ENCODE data around the gene MPP3.
"Not testable (repeated sequence)": the region's sequence is repeated elsewhere in the genome, so short reads cannot be mapped to it uniquely, and the experiment has no call there.

The MPP3 gene

GRCh38 chr17:43808076-43808475, 24.9 kb downstream of the MPP3 start:
- Mint-ChIP-seq H3K27ac (no peak overlapping the region), H3K27me3 (peaks cover 30% of the 10 kb centered on the region), H3K4me1 (no peaks in the 10 kb centered on the region), H3K4me3 (no peak overlapping the region), H3K9me3 (no peaks in the 10 kb centered on the region)
- no peak for ATAC-seq
- DNase-seq, result no peak

DNA sequence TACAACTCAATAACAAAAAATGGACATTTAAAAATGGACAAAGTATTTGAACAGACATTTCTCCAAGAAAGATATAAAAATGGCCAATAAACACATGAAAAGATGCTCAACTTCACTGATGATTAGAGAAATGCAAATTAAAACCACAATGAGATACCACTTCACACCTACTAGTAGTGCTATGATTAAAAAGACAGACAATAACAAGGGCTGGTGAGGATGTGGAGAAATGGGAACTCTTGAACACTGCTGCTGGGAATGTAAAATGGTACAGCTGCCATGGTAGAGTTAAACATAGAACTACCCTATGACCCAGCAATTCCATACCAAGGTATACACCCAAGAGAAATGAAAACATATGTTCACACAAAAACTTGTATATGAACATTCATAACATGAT, 27.8 kb downstream of the MPP3 start:
- no peaks in the 10 kb centered on the region for H3K4me1 Mint-ChIP-seq
- ATAC-seq, result no peak
- H3K27me3 Mint-ChIP-seq, result peaks cover 47% of the 10 kb centered on the region
- DNase-seq, result no peak
- no peaks in the 10 kb centered on the region for H3K9me3 Mint-ChIP-seq
- H3K27ac Mint-ChIP-seq, result no peak overlapping the region
- H3K4me3 Mint-ChIP-seq, result no peak overlapping the region

- Mint-ChIP-seq H3K4me1 (no peaks in the 10 kb centered on the region), H3K4me3 (no peak overlapping the region), H3K27ac (no peak overlapping the region), H3K27me3 (peaks cover 47% of the 10 kb centered on the region), H3K9me3 (no peaks in the 10 kb centered on the region)
- ATAC-seq (no peak), DNase-seq (no peak)
Observed at GRCh38 chr17:43803758-43804157, 29.2 kb downstream of the MPP3 start.

DNA sequence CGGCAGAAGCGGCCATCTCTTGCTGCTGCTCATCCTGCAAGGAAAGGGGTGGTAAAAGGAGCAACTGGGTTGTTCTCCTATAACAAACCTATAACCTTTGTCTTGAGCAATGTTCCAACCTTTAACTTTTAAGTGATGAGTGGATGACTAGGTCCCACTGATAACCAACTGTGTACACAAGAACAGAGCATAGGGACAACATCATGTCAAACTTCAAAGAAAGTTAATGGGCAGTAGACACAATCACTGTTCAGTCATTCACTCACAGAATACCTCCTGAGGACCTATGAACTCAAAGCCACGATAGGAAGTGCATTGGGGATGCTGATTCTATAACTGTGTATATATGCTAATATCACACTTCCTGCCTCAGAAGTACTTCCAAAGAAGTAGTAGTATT, 31.1 kb downstream of the MPP3 start:
- no peak overlapping the region for H3K27ac Mint-ChIP-seq
- DNase-seq, result no peak
- H3K9me3 Mint-ChIP-seq, result no peaks in the 10 kb centered on the region
- ATAC-seq, result no peak
- H3K27me3 Mint-ChIP-seq, result peaks cover 55% of the 10 kb centered on the region
- H3K4me3 Mint-ChIP-seq, result no peak overlapping the region
- H3K4me1 Mint-ChIP-seq, result no peaks in the 10 kb centered on the region

DNA sequence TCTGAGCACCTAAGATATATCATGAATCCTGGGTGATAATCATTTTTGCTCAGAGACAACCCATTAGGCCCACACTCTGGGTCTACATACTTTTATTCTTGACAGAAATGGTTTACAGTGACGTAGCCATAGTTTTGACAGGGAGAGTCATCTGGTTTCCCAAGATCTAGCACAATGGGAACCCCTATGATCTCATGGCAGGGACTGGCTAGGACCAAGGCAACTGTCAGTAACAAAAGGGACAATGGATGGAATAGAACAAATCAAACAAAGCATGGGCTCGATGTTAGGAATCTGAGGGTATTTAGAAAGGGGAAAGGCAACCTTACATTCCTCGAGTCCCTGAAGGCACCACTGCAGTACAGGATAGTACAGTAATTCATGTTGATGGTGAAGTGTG, 32.2 kb downstream of the MPP3 start:
- no peak for DNase-seq
- no peak overlapping the region for H3K27ac Mint-ChIP-seq
- no peaks in the 10 kb centered on the region for H3K9me3 Mint-ChIP-seq
- no peaks in the 10 kb centered on the region for H3K4me1 Mint-ChIP-seq
- no peak overlapping the region for H3K4me3 Mint-ChIP-seq
- H3K27me3 Mint-ChIP-seq, result peaks cover 67% of the 10 kb centered on the region
- ATAC-seq, result no peak

GRCh38 chr17:43799047-43799446, 33.9 kb downstream of the MPP3 start:
- no peak overlapping the region for H3K27ac Mint-ChIP-seq
- H3K9me3 Mint-ChIP-seq, result no peaks in the 10 kb centered on the region
- no peak for DNase-seq
- no peaks in the 10 kb centered on the region for H3K4me1 Mint-ChIP-seq
- H3K27me3 Mint-ChIP-seq, result peaks cover 69% of the 10 kb centered on the region
- no peak for ATAC-seq
- H3K4me3 Mint-ChIP-seq, result no peak overlapping the region

DNA sequence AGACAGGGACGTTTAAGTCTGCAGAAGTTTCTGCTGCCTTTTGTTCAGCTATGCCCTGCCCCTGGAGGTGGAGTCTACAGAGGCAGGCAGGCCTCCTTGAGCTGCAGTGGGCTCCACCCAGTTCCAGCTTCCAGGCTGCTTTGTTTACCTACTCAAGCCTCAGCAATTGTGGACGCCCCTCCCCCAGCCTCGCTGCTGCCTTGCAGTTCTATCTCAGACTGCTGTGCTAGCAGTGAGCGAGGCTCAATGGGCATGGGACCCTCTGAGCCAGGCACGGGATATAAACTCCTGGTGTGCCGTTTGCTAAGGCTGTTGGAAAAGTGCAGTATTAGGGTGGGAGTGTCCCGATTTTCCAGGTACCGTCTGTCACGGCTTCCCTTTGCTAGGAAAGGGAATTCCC, 34.9 kb downstream of the MPP3 start:
- H3K27me3 Mint-ChIP-seq, result peaks cover 71% of the 10 kb centered on the region
- not testable (repeated sequence) for H3K9me3 Mint-ChIP-seq, H3K4me3 Mint-ChIP-seq, DNase-seq, H3K27ac Mint-ChIP-seq, H3K4me1 Mint-ChIP-seq, ATAC-seq

- not testable (repeated sequence) for H3K9me3 Mint-ChIP-seq, ATAC-seq, H3K27ac Mint-ChIP-seq, DNase-seq, H3K4me1 Mint-ChIP-seq, H3K4me3 Mint-ChIP-seq
- peaks cover 53% of the 10 kb centered on the region for H3K27me3 Mint-ChIP-seq
Observed at GRCh38 chr17:43792668-43793067, 40.3 kb downstream of the MPP3 start.

DNA sequence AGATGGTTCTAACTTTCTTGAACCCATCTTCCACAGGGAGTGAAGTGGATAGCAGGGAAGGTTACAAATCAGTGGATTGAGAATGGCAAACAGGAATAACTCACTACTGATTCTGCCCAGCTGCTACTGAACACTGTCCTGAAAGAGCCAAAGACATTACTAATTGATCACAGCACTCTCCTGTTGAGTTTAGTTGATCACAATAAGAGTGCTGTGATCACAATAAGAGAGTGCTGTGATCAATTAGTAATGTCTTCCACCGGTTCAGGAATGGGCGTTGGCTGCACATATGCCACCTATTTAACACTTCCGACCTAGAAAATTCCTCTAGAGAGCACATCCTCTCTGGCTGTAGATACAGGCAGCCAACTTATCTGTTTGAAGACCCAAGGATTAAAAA, 41.4 kb downstream of the MPP3 start:
- Mint-ChIP-seq H3K27ac (no peak overlapping the region), H3K27me3 (peaks cover 43% of the 10 kb centered on the region), H3K4me3 (no peak overlapping the region), H3K9me3 (no peaks in the 10 kb centered on the region), H3K4me1 (peaks cover 9% of the 10 kb centered on the region)
- no peak for ATAC-seq
- no peak for DNase-seq

- Mint-ChIP-seq H3K9me3 (no peaks in the 10 kb centered on the region), H3K4me1 (peaks cover 9% of the 10 kb centered on the region), H3K4me3 (no peak overlapping the region), H3K27me3 (peaks cover 31% of the 10 kb centered on the region), H3K27ac (no peak overlapping the region)
- ATAC-seq, result no peak
- no peak for DNase-seq
Observed at GRCh38 chr17:43790311-43790940, 42.5 kb downstream of the MPP3 start.

- ATAC-seq, result no peak
- no peak overlapping the region for H3K4me3 Mint-ChIP-seq
- H3K9me3 Mint-ChIP-seq, result no peaks in the 10 kb centered on the region
- H3K4me1 Mint-ChIP-seq, result peaks cover 9% of the 10 kb centered on the region
- H3K27me3 Mint-ChIP-seq, result peaks cover 22% of the 10 kb centered on the region
- H3K27ac Mint-ChIP-seq, result no peak overlapping the region
- DNase-seq, result no peak
Observed at GRCh38 chr17:43789482-43789881, 43.5 kb downstream of the MPP3 start.

GRCh38 chr17:43788540-43788939, 44.4 kb downstream of the MPP3 start:
- ATAC-seq (no peak), DNase-seq (no peak)
- Mint-ChIP-seq H3K27me3 (peaks cover 19% of the 10 kb centered on the region), H3K4me1 (peaks cover 9% of the 10 kb centered on the region), H3K4me3 (no peak overlapping the region), H3K9me3 (no peaks in the 10 kb centered on the region), H3K27ac (no peak overlapping the region)

DNA sequence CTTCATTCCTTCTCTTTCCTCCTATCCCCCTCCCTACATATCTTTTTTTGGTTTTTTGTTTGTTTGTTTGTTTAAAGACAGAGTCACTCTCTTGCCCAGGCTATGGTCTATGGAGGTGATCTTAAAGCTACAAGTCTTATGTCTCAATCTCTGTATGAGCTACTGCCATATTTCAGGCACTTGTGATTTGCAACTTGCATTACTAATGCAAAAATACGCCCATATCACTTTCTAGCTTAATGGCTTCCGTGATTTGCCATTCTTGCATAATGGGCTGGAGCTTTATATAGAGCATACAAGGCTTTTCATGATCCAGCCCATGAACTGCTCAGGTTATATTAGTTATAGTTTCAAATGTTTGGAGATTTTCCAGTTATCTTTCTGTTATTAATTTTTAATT, 45.2 kb downstream of the MPP3 start:
- ATAC-seq, result no peak
- no peak for DNase-seq
- H3K9me3 Mint-ChIP-seq, result no peaks in the 10 kb centered on the region
- peaks cover 24% of the 10 kb centered on the region for H3K27me3 Mint-ChIP-seq
- H3K27ac Mint-ChIP-seq, result no peak overlapping the region
- H3K4me1 Mint-ChIP-seq, result peaks cover 9% of the 10 kb centered on the region
- H3K4me3 Mint-ChIP-seq, result no peak overlapping the region

GRCh38 chr17:43784628-43785101, 48.3 kb downstream of the MPP3 start:
- peaks cover 43% of the 10 kb centered on the region for H3K27me3 Mint-ChIP-seq
- no peaks in the 10 kb centered on the region for H3K9me3 Mint-ChIP-seq
- ATAC-seq (no peak), DNase-seq (no peak)
- no peak overlapping the region for H3K4me3 Mint-ChIP-seq
- peaks cover 3% of the 10 kb centered on the region for H3K4me1 Mint-ChIP-seq
- H3K27ac Mint-ChIP-seq, result peak overlapping the region in 1 of 2 donors; percentile 34

- Mint-ChIP-seq H3K4me3 (no peak overlapping the region), H3K27ac (no peak overlapping the region), H3K27me3 (peaks cover 49% of the 10 kb centered on the region), H3K4me1 (peaks cover 9% of the 10 kb centered on the region), H3K9me3 (no peaks in the 10 kb centered on the region)
- DNase-seq (no peak), ATAC-seq (no peak)
Observed at GRCh38 chr17:43784068-43784467, 48.9 kb downstream of the MPP3 start.

DNA sequence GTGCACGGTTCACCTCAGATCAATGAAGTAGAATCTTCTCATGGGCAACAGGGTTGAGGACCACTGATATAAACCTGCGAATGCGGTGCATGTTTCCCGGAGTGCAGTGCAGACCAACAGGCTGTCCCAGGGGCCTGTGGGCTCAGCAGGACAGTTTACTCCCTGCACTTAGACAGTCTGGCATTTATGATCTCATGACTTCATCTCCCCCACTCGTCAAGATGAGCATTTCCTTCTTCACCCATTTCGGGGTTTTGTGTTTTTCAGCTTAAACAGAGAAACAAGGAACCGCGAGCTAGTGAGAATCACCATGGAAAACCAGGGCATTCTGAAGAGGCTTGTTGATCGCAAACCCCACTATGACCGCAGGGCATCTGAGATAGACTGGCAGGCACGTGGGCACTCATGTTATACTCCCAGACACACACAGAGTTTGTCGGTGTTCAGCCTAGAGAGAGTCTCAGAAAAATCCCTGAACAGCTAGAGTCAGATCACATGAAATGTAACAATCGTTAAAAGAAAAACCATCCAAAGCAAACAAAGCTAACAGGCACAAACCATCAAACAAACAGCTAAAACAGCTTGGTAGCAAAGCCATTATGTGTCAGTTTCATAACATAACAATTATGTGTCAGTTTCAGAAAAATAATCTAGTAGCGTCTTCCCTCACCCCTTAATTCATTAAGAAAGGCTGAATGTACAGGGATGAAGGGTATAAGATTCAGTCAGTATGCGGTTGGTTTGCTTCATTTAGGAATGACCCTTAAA, 49.8 kb downstream of the MPP3 start:
- peaks cover 51% of the 10 kb centered on the region for H3K27me3 Mint-ChIP-seq
- no peak overlapping the region for H3K4me3 Mint-ChIP-seq
- no peak for ATAC-seq
- no peak for DNase-seq
- peaks cover 10% of the 10 kb centered on the region for H3K4me1 Mint-ChIP-seq
- H3K9me3 Mint-ChIP-seq, result no peaks in the 10 kb centered on the region
- H3K27ac Mint-ChIP-seq, result no peak overlapping the region

All from stimulated activated naive CD8-positive, alpha-beta T cell treated with anti-CD3 and anti-CD28 coated beads, Interleukin-15, amount 100 ng/mL, for 72 hours (primary cell).